GM23338 (cell line): Measurements from ENCODE around the gene KAZN. TPM values are rescaled to one million over a fixed set of nuclear protein-coding genes. Genes with fewer than 3 reads are reported as not detected.

Experiments
- ATAC-seq: fragments of 200-7000 bp; cut with Tn5 transposase; 3 replicates; pipeline ENCODE4 v1.9.1; 2020
- DNase-seq: peaks from one replicate; pipeline ENCODE4 v3.0.0-alpha.2; 2015; ENCODE audit warnings: low spot score
- H2AFZ ChIP-seq: fragments of 200-600 bp; sonication (generic); 2 replicates; pipeline ENCODE4 v1.8.0; 2016; ENCODE audit warnings: antibody characterized with exemption, mild to moderate bottlenecking, moderate library complexity
- H3F3A ChIP-seq: fragments of 200-600 bp; sonication (generic); replicated peaks from 2 replicates; pipeline ENCODE4 v1.8.0; 2017; ENCODE audit warnings: antibody characterized with exemption, mixed run types, low read depth
- H3K27ac ChIP-seq: fragments of 200-600 bp; sonication (generic); 2 replicates; pipeline ENCODE4 v1.6.1; 2016; ENCODE audit warnings: low read depth
- H3K27me3 ChIP-seq: fragments of 200-600 bp; sonication (generic); 2 replicates; pipeline ENCODE4 v1.8.0; 2016; ENCODE audit warnings: mild to moderate bottlenecking, mixed run types, moderate library complexity; ENCODE audit not compliant: insufficient read depth
- H3K36me3 ChIP-seq: fragments of 200-600 bp; sonication (generic); 2 replicates; pipeline ENCODE4 v1.8.0; 2016; ENCODE audit warnings: mild to moderate bottlenecking; ENCODE audit not compliant: insufficient read depth
- H3K4me1 ChIP-seq: fragments of 200-600 bp; sonication (generic); 2 replicates; pipeline ENCODE4 v1.8.0; 2016; ENCODE audit warnings: mild to moderate bottlenecking, moderate library complexity; ENCODE audit not compliant: insufficient read depth
- H3K4me2 ChIP-seq: fragments of 200-600 bp; sonication (generic); 2 replicates; pipeline ENCODE4 v1.7.1; 2017; ENCODE audit warnings: mixed run types
- H3K4me3 ChIP-seq: fragments of 200-600 bp; sonication (generic); 2 replicates; pipeline ENCODE4 v1.6.1; 2016; ENCODE audit warnings: mixed run types
- H3K79me2 ChIP-seq: fragments of 200-600 bp; sonication (generic); replicated peaks from 2 replicates; pipeline ENCODE4 v1.8.0; 2017; ENCODE audit warnings: mild to moderate bottlenecking; ENCODE audit not compliant: insufficient read depth
- H3K9me2 ChIP-seq: fragments of 200-600 bp; sonication (generic); 2 replicates; pipeline ENCODE4 v1.8.0; 2017; ENCODE audit not compliant: insufficient read depth
- H4K20me1 ChIP-seq: fragments of 200-600 bp; sonication (generic); replicated peaks from 2 replicates; pipeline ENCODE4 v1.8.0; 2017; ENCODE audit warnings: mild to moderate bottlenecking; ENCODE audit not compliant: insufficient read depth
- H3K27ac Mint-ChIP-seq: 2 replicates; pipeline ENCODE4 v1.8.0; 2020; ENCODE audit warnings: inconsistent platforms, mild to moderate bottlenecking, moderate library complexity, mixed read lengths
- H3K27me3 Mint-ChIP-seq: 3 replicates; pipeline ENCODE4 v1.8.0; 2022; ENCODE audit warnings: low read depth, mild to moderate bottlenecking, moderate library complexity, mixed read lengths, inconsistent platforms; ENCODE audit not compliant: insufficient read depth, poor library complexity
- H3K36me3 Mint-ChIP-seq: 3 replicates; pipeline ENCODE4 v1.8.0; 2021; ENCODE audit warnings: low read depth, mild to moderate bottlenecking, inconsistent platforms, moderate library complexity, mixed read lengths
- H3K4me1 Mint-ChIP-seq: 3 replicates; pipeline ENCODE4 v1.8.0; 2020; ENCODE audit warnings: mild to moderate bottlenecking, inconsistent platforms, mixed read lengths
- H3K4me3 Mint-ChIP-seq: 3 replicates; pipeline ENCODE4 v1.8.0; 2021; ENCODE audit warnings: moderate library complexity, mild to moderate bottlenecking, inconsistent platforms, mixed read lengths
- H3K9me3 Mint-ChIP-seq: 3 replicates; pipeline ENCODE4 v1.8.0; 2020; ENCODE audit warnings: moderate library complexity, mild to moderate bottlenecking, inconsistent platforms, mixed read lengths
- CREB1 ChIP-seq: fragments of 250-450 bp; sonication (Bioruptor Pico); IDR thresholded peaks from 2 replicates; pipeline ENCODE4 v1.5.0; 2020; ENCODE audit warnings: low read depth, mild to moderate bottlenecking, moderate library complexity
- EZH2 ChIP-seq: fragments of 200-600 bp; sonication (generic); IDR thresholded peaks from one replicate; pipeline ENCODE4 v1.8.0; 2017; ENCODE audit warnings: antibody characterized with exemption, mild to moderate bottlenecking, low read depth; ENCODE audit not compliant: unreplicated experiment
- EZH2phosphoT487 ChIP-seq: fragments of 200-600 bp; sonication (generic); IDR thresholded peaks from one replicate; pipeline ENCODE4 v1.8.1; 2018; ENCODE audit warnings: antibody characterized with exemption; ENCODE audit not compliant: unreplicated experiment
- JUNB ChIP-seq: IDR thresholded peaks from one replicate; pipeline ENCODE4 v1.6.1; 2016; ENCODE audit warnings: antibody characterized with exemption; ENCODE audit not compliant: unreplicated experiment
- NANOG ChIP-seq: IDR thresholded peaks from 2 replicates; pipeline ENCODE4 v1.6.1; 2016; ENCODE audit warnings: antibody characterized with exemption, borderline replicate concordance
- POLR2AphosphoS5 ChIP-seq: IDR thresholded peaks from 2 replicates; pipeline ENCODE4 v1.6.1; 2016; ENCODE audit warnings: antibody characterized with exemption, low read depth
- STAT1 ChIP-seq: IDR thresholded peaks from one replicate; pipeline ENCODE4 v1.6.1; 2016; ENCODE audit warnings: antibody characterized with exemption; ENCODE audit not compliant: unreplicated experiment
- ZNF114 ChIP-seq: fragments of 250-450 bp; sonication (Bioruptor Pico); IDR thresholded peaks from 2 replicates; pipeline ENCODE4 v1.5.0; 2020; ENCODE audit warnings: mild to moderate bottlenecking, moderate library complexity
- ZNF331 ChIP-seq: fragments of 250-450 bp; sonication (Bioruptor Pico); IDR thresholded peaks from 2 replicates; pipeline ENCODE4 v1.5.0; 2020; ENCODE audit warnings: low read depth, mild to moderate bottlenecking, moderate library complexity
- polyA plus RNA-seq: library from polyadenylated mRNA; unstranded; fragments of >200 nt; fragmentation: Nextera tagmentation; extraction: Ambion mirVana; gene quantifications from 2 replicates; pipeline ENCODE4 v1.2.1, GENCODE V29; 2016
- total RNA-seq: library from RNA; depleted of rRNA; stranded (reverse); fragments of >200 nt; shearing (Covaris generic); gene quantifications from 2 replicates; pipeline ENCODE4 v1.2.3, GENCODE V29; 2014
- TF ChIP-seq, protein P1 (sequence below), 2 experiments: fragments of 200-600 bp in 1 of 2; sonication (generic) in 1 of 2; conservative IDR thresholded peaks; 2 replicates each; pipeline versions ENCODE4 v1.5.1 to v1.6.1; 2016 to 2017; ENCODE audit warnings: antibody characterized with exemption in 2 of 2, low read depth in 2 of 2, mild to moderate bottlenecking in 2 of 2, moderate library complexity in 1 of 2
- TF ChIP-seq, protein P2 (sequence below): IDR thresholded peaks from one replicate; pipeline ENCODE4 v1.6.1; 2018; ENCODE audit warnings: antibody characterized with exemption; ENCODE audit not compliant: unreplicated experiment
- TF ChIP-seq, protein P3 (sequence below): fragments of 250-450 bp; sonication (Bioruptor Pico); IDR thresholded peaks from 2 replicates; pipeline ENCODE4 v1.5.0; 2020; ENCODE audit warnings: mild to moderate bottlenecking, moderate library complexity
- TF ChIP-seq, protein P4 (sequence below): IDR thresholded peaks from 2 replicates; pipeline ENCODE4 v1.6.1; 2016; ENCODE audit warnings: antibody characterized with exemption

The KAZN gene
- total and polyA plus RNA-seq, 2 experiments from 2014 or later, result 9.9 to 15.0 TPM

DNA sequence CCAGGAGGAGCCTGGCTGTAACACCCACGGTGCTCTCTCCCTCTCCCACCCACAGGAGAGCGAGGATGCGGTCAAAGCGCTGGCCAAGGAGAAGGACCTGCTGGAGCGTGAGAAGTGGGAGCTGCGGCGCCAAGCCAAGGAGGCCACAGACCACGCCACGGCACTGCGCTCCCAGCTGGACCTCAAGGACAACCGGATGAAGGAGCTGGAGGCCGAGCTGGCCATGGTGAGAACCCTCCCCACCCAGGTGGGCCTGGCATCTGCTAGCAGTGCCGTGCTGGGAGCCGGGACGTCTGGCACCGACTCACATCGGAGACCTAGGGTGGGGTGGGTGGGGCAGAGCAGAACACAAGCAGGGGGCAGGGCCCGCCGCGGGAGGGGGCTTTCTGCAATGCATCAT, 445.4 kb downstream of the KAZN start:
- H3K27me3 ChIP-seq, result no peaks in the 10 kb centered on the region
- H3K79me2 ChIP-seq, result no peaks in the 10 kb centered on the region
- H3K4me1 ChIP-seq, result no peaks in the 10 kb centered on the region
- no peak for TF ChIP-seq JUNB
- TF ChIP-seq, protein P1, sequence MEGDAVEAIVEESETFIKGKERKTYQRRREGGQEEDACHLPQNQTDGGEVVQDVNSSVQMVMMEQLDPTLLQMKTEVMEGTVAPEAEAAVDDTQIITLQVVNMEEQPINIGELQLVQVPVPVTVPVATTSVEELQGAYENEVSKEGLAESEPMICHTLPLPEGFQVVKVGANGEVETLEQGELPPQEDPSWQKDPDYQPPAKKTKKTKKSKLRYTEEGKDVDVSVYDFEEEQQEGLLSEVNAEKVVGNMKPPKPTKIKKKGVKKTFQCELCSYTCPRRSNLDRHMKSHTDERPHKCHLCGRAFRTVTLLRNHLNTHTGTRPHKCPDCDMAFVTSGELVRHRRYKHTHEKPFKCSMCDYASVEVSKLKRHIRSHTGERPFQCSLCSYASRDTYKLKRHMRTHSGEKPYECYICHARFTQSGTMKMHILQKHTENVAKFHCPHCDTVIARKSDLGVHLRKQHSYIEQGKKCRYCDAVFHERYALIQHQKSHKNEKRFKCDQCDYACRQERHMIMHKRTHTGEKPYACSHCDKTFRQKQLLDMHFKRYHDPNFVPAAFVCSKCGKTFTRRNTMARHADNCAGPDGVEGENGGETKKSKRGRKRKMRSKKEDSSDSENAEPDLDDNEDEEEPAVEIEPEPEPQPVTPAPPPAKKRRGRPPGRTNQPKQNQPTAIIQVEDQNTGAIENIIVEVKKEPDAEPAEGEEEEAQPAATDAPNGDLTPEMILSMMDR (conservative IDR thresholded peaks at IDR 0.05; ENCODE audit: low read depth in 2 of 2), result no peak
- TF ChIP-seq, protein P2, sequence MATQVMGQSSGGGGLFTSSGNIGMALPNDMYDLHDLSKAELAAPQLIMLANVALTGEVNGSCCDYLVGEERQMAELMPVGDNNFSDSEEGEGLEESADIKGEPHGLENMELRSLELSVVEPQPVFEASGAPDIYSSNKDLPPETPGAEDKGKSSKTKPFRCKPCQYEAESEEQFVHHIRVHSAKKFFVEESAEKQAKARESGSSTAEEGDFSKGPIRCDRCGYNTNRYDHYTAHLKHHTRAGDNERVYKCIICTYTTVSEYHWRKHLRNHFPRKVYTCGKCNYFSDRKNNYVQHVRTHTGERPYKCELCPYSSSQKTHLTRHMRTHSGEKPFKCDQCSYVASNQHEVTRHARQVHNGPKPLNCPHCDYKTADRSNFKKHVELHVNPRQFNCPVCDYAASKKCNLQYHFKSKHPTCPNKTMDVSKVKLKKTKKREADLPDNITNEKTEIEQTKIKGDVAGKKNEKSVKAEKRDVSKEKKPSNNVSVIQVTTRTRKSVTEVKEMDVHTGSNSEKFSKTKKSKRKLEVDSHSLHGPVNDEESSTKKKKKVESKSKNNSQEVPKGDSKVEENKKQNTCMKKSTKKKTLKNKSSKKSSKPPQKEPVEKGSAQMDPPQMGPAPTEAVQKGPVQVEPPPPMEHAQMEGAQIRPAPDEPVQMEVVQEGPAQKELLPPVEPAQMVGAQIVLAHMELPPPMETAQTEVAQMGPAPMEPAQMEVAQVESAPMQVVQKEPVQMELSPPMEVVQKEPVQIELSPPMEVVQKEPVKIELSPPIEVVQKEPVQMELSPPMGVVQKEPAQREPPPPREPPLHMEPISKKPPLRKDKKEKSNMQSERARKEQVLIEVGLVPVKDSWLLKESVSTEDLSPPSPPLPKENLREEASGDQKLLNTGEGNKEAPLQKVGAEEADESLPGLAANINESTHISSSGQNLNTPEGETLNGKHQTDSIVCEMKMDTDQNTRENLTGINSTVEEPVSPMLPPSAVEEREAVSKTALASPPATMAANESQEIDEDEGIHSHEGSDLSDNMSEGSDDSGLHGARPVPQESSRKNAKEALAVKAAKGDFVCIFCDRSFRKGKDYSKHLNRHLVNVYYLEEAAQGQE, result no peak
- no peak for TF ChIP-seq CREB1 (CRISPR knock-in tag)
- TF ChIP-seq, protein P3, sequence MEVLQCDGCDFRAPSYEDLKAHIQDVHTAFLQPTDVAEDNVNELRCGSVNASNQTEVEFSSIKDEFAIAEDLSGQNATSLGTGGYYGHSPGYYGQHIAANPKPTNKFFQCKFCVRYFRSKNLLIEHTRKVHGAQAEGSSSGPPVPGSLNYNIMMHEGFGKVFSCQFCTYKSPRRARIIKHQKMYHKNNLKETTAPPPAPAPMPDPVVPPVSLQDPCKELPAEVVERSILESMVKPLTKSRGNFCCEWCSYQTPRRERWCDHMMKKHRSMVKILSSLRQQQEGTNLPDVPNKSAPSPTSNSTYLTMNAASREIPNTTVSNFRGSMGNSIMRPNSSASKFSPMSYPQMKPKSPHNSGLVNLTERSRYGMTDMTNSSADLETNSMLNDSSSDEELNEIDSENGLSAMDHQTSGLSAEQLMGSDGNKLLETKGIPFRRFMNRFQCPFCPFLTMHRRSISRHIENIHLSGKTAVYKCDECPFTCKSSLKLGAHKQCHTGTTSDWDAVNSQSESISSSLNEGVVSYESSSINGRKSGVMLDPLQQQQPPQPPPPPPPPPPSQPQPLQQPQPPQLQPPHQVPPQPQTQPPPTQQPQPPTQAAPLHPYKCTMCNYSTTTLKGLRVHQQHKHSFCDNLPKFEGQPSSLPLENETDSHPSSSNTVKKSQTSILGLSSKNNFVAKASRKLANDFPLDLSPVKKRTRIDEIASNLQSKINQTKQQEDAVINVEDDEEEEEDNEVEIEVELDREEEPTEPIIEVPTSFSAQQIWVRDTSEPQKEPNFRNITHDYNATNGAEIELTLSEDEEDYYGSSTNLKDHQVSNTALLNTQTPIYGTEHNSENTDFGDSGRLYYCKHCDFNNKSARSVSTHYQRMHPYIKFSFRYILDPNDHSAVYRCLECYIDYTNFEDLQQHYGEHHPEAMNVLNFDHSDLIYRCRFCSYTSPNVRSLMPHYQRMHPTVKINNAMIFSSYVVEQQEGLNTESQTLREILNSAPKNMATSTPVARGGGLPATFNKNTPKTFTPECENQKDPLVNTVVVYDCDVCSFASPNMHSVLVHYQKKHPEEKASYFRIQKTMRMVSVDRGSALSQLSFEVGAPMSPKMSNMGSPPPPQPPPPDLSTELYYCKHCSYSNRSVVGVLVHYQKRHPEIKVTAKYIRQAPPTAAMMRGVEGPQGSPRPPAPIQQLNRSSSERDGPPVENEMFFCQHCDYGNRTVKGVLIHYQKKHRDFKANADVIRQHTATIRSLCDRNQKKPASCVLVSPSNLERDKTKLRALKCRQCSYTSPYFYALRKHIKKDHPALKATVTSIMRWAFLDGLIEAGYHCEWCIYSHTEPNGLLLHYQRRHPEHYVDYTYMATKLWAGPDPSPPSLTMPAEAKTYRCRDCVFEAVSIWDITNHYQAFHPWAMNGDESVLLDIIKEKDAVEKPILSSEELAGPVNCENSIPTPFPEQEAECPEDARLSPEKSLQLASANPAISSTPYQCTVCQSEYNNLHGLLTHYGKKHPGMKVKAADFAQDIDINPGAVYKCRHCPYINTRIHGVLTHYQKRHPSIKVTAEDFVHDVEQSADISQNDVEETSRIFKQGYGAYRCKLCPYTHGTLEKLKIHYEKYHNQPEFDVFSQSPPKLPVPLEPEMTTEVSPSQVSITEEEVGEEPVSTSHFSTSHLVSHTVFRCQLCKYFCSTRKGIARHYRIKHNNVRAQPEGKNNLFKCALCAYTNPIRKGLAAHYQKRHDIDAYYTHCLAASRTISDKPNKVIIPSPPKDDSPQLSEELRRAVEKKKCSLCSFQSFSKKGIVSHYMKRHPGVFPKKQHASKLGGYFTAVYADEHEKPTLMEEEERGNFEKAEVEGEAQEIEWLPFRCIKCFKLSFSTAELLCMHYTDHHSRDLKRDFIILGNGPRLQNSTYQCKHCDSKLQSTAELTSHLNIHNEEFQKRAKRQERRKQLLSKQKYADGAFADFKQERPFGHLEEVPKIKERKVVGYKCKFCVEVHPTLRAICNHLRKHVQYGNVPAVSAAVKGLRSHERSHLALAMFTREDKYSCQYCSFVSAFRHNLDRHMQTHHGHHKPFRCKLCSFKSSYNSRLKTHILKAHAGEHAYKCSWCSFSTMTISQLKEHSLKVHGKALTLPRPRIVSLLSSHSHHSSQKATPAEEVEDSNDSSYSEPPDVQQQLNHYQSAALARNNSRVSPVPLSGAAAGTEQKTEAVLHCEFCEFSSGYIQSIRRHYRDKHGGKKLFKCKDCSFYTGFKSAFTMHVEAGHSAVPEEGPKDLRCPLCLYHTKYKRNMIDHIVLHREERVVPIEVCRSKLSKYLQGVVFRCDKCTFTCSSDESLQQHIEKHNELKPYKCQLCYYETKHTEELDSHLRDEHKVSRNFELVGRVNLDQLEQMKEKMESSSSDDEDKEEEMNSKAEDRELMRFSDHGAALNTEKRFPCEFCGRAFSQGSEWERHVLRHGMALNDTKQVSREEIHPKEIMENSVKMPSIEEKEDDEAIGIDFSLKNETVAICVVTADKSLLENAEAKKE (CRISPR knock-in tag), result no peak
- no peak for TF ChIP-seq EZH2
- TF ChIP-seq, protein P4, sequence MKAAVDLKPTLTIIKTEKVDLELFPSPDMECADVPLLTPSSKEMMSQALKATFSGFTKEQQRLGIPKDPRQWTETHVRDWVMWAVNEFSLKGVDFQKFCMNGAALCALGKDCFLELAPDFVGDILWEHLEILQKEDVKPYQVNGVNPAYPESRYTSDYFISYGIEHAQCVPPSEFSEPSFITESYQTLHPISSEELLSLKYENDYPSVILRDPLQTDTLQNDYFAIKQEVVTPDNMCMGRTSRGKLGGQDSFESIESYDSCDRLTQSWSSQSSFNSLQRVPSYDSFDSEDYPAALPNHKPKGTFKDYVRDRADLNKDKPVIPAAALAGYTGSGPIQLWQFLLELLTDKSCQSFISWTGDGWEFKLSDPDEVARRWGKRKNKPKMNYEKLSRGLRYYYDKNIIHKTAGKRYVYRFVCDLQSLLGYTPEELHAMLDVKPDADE, result no peak
- TF ChIP-seq POLR2AphosphoS5, result no peak
- TF ChIP-seq ZNF114 (CRISPR knock-in tag), result no peak
- no peak for TF ChIP-seq STAT1
- TF ChIP-seq ZNF331 (CRISPR knock-in tag), result no peak
- no peak for TF ChIP-seq EZH2phosphoT487
- TF ChIP-seq NANOG, result no peak
- no peaks in the 10 kb centered on the region for H3K36me3 Mint-ChIP-seq
- no peak overlapping the region for H3K4me3 ChIP-seq
- H3K4me1 Mint-ChIP-seq, result no peaks in the 10 kb centered on the region
- no peaks in the 10 kb centered on the region for H3F3A ChIP-seq
- no peak overlapping the region for H3K4me2 ChIP-seq
- H3K36me3 ChIP-seq, result no peaks in the 10 kb centered on the region
- H3K9me3 Mint-ChIP-seq, result no peaks in the 10 kb centered on the region
- ATAC-seq (no peak), DNase-seq (no peak)
- no peak overlapping the region for H2AFZ ChIP-seq
- H3K27me3 Mint-ChIP-seq, result peaks cover 12% of the 10 kb centered on the region
- no peak overlapping the region for H3K4me3 Mint-ChIP-seq
- no peak overlapping the region for H3K27ac Mint-ChIP-seq
- no peaks in the 10 kb centered on the region for H4K20me1 ChIP-seq
- H3K9me2 ChIP-seq, result no peaks in the 10 kb centered on the region
- H3K27ac ChIP-seq, result no peak overlapping the region
